SK-N-SH (cell line): ENCODE results near the gene OR2T11. TPM values are rescaled to one million over a fixed set of nuclear protein-coding genes. Genes with fewer than 3 reads are reported as not detected.

ENCODE experiments used
- CTCF ChIA-PET: fragments of 300-600, 350-600 bp; formaldehyde crosslinking; extraction: SDS; loops from one replicate; lab custom pipeline; 2021; lab: Yijun Ruan, JAX
- POLR2A ChIA-PET: fragments of 350-600 bp; sonication (Branson Sonifier 250); formaldehyde crosslinking; extraction: SDS; loops from one replicate; lab custom pipeline; 2020; ENCODE audit warnings: antibody characterized with exemption, inconsistent platforms; lab: Yijun Ruan, JAX
- DNase-seq: peaks from one replicate; pipeline ENCODE4 v3.0.0; 2012
- H2AFZ ChIP-seq: fragments of 200-600 bp; sonication (generic); 2 replicates; pipeline ENCODE4 v1.8.1; 2016; ENCODE audit warnings: antibody characterized with exemption, mild to moderate bottlenecking, low read depth
- H3F3A ChIP-seq: fragments of 200-600 bp; sonication (generic); replicated peaks from 2 replicates; pipeline ENCODE3; 2016; ENCODE audit warnings: antibody characterized with exemption, mild to moderate bottlenecking; ENCODE audit not compliant: insufficient read depth
- H3K27ac ChIP-seq, 2 experiments: fragments of 200-500 bp in 1 of 2; fragments of 200-600 bp in 1 of 2; sonication (Bioruptor generic) in 1 of 2; sonication (generic), shearing (Covaris generic) in 1 of 2; 2 replicates each; pipeline versions ENCODE4 v1.5.1 to v1.6.1; 2014 to 2016; ENCODE audit warnings: low read depth in 2 of 2, inconsistent platforms in 1 of 2, low read length in 1 of 2, mild to moderate bottlenecking in 1 of 2, mixed read lengths in 1 of 2
- H3K27me3 ChIP-seq: fragments of 200-600 bp; sonication (generic), shearing (Covaris generic); 2 replicates; pipeline ENCODE4 v1.6.1; 2016; ENCODE audit warnings: mixed run types; ENCODE audit not compliant: insufficient read depth
- H3K36me3 ChIP-seq, 2 experiments: fragments of 200-500 bp in 1 of 2; fragments of 200-600 bp in 1 of 2; sonication (Bioruptor generic) in 1 of 2; sonication (generic) in 1 of 2; replicated peaks in 1 of 2; 2 replicates each; pipeline versions ENCODE3 to v1.5.1; 2014 to 2016; ENCODE audit warnings: low read length in 1 of 2, mild to moderate bottlenecking in 1 of 2; ENCODE audit not compliant: insufficient read depth in 2 of 2, control insufficient read depth in 1 of 2
- H3K4me1 ChIP-seq, 2 experiments: fragments of 200-500 bp in 1 of 2; fragments of 200-600 bp in 1 of 2; sonication (Bioruptor generic) in 1 of 2; sonication (generic), shearing (Covaris generic) in 1 of 2; 2 replicates each; pipeline versions ENCODE4 v1.5.1 to v1.6.1; 2014 to 2016; ENCODE audit warnings: low read depth in 1 of 2, low read length in 1 of 2, mixed run types in 1 of 2; ENCODE audit not compliant: insufficient read depth in 2 of 2, control insufficient read depth in 1 of 2
- H3K4me2 ChIP-seq: fragments of 200-600 bp; sonication (generic), shearing (Covaris generic); 2 replicates; pipeline ENCODE4 v1.6.1; 2017; ENCODE audit warnings: mixed run types
- H3K4me3 ChIP-seq, 2 experiments: fragments of 200-500 bp in 1 of 2; fragments of 200-600 bp in 1 of 2; sonication (Bioruptor generic) in 1 of 2; sonication (generic), shearing (Covaris generic) in 1 of 2; 2 replicates each; pipeline versions ENCODE4 v1.5.1 to v1.8.1; 2014 to 2016; ENCODE audit warnings: low read depth in 2 of 2, inconsistent platforms in 1 of 2, low read length in 1 of 2, mild to moderate bottlenecking in 1 of 2, mixed read lengths in 1 of 2, moderate library complexity in 1 of 2
- H3K79me2 ChIP-seq: fragments of 200-600 bp; sonication (generic); 2 replicates; pipeline ENCODE4 v1.8.1; 2017; ENCODE audit warnings: mild to moderate bottlenecking; ENCODE audit not compliant: insufficient read depth
- H3K9ac ChIP-seq: fragments of 200-600 bp; sonication (generic); 2 replicates; pipeline ENCODE4 v1.6.1; 2017; ENCODE audit warnings: mixed run types
- H3K9me2 ChIP-seq: fragments of 200-600 bp; sonication (generic); 2 replicates; pipeline ENCODE4 v1.6.1; 2017; ENCODE audit warnings: mixed run types
- H3K9me3 ChIP-seq: fragments of 200-600 bp; sonication (generic); 2 replicates; pipeline ENCODE4 v1.6.1; 2017; ENCODE audit warnings: mixed run types, mild to moderate bottlenecking, moderate library complexity
- H4K20me1 ChIP-seq: fragments of 200-600 bp; sonication (generic); 2 replicates; pipeline ENCODE4 v1.6.1; 2017; ENCODE audit warnings: mild to moderate bottlenecking, mixed run types; ENCODE audit not compliant: insufficient read depth
- CTCF ChIP-seq: fragments of 200-600 bp; sonication (generic); IDR thresholded peaks from 2 replicates; pipeline ENCODE4 v1.6.1; 2017; ENCODE audit warnings: antibody characterized with exemption, mild to moderate bottlenecking, moderate library complexity
- ELF1 ChIP-seq: IDR thresholded peaks from 2 replicates; pipeline ENCODE4 v1.4.0; 2012
- FOSL2 ChIP-seq: IDR thresholded peaks from 2 replicates; pipeline ENCODE4 v1.4.0; 2012; ENCODE audit warnings: low read depth, mild to moderate bottlenecking, moderate library complexity, borderline replicate concordance
- FOXJ3 ChIP-seq: sonication (generic); formaldehyde crosslinking; IDR thresholded peaks from 2 replicates; pipeline ENCODE4 v1.5.1; 2020; ENCODE audit warnings: mild to moderate bottlenecking, missing genetic modification reagents
- FOXM1 ChIP-seq: IDR thresholded peaks from 2 replicates; pipeline ENCODE4 v1.4.0; 2012; ENCODE audit warnings: low read depth, mild to moderate bottlenecking
- GABPA ChIP-seq: IDR thresholded peaks from 2 replicates; pipeline ENCODE4 v1.4.0; 2012; ENCODE audit warnings: low read depth, mild to moderate bottlenecking
- MEF2A ChIP-seq: IDR thresholded peaks from 2 replicates; pipeline ENCODE4 v1.4.0; 2012; ENCODE audit warnings: low read depth, borderline replicate concordance
- MXI1 ChIP-seq: IDR thresholded peaks from 2 replicates; pipeline ENCODE4 v1.6.1; 2012; ENCODE audit warnings: mild to moderate bottlenecking, low read depth, low read length, improper control_type of control experiment
- RCOR1 ChIP-seq: fragments of 150-350 bp; IDR thresholded peaks from 2 replicates; pipeline ENCODE4 v1.6.1; 2017; ENCODE audit warnings: antibody characterized with exemption, low read length
- RFX5 ChIP-seq: IDR thresholded peaks from 2 replicates; pipeline ENCODE4 v1.6.1; 2012; ENCODE audit warnings: mild to moderate bottlenecking, improper control_type of control experiment, low read length
- SIN3A ChIP-seq: IDR thresholded peaks from 2 replicates; pipeline ENCODE4 v1.6.1; 2012; ENCODE audit warnings: low read depth, mild to moderate bottlenecking, low read length, moderate library complexity, borderline replicate concordance
- SMC3 ChIP-seq: IDR thresholded peaks from 2 replicates; pipeline ENCODE4 v1.6.1; 2012; ENCODE audit warnings: low read depth, low read length, improper control_type of control experiment
- USF1 ChIP-seq: IDR thresholded peaks from 2 replicates; pipeline ENCODE4 v1.4.0; 2012; ENCODE audit warnings: low read depth, borderline replicate concordance
- YY1 ChIP-seq: IDR thresholded peaks from 2 replicates; pipeline ENCODE4 v1.4.0; 2012; ENCODE audit warnings: low read depth, mild to moderate bottlenecking
- WGBS: methylation state at CpG from one replicate; pipeline ENCODE4 v1.1.6; 2017; ENCODE audit warnings: low lambda C conversion rate; 5-methylcytosine and 5-hydroxymethylcytosine counted together
- polyA plus RNA-seq, 3 experiments: library from polyadenylated mRNA; depleted of rRNA; stranded (reverse); fragments of >200 nt; gene quantifications; 2 replicates each; pipeline ENCODE4 v1.2.3, GENCODE V29; 2012
- TF ChIP-seq, protein P1 (sequence below): fragments of 150-350 bp; IDR thresholded peaks from 2 replicates; pipeline ENCODE4 v1.6.1; 2017; ENCODE audit warnings: antibody characterized with exemption, low read length, low read depth, borderline replicate concordance

The OR2T11 gene
- polyA plus RNA-seq, 1 of the 3 experiments (the other 2 are of a cell fraction), result not detected

DNA sequence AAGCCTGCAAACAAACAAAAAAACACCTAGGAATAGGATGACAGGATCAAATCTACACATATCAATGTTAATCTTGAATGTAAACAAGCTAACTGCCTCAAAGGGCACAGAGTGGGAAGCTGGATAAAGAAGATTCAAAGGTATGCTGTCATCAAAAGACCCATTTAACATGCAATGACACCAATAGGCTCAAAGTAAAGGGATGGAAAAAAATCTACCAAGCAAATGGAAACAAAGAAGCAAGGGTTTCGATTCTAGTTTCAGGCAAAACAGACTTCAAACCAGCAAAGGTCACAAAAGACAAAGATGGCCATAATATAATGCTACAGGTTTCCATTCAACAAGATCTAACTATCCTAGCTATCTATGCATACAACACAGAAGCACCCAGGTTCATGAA lies 21.1 kb downstream of the OR2T11 start:
- TF ChIP-seq MXI1, result no peak
- TF ChIP-seq CTCF, result no peak
- no peak for TF ChIP-seq RCOR1
- TF ChIP-seq GABPA, result no peak
- no peak for TF ChIP-seq YY1
- TF ChIP-seq FOSL2, result no peak
- TF ChIP-seq RFX5, result no peak
- TF ChIP-seq SIN3A, result no peak
- Histone ChIP-seq H3K4me1 (no peaks in the 10 kb centered on the region), H4K20me1 (no peaks in the 10 kb centered on the region), H3K9ac (no peak overlapping the region), H3K9me2 (no peaks in the 10 kb centered on the region), H3K4me2 (no peak overlapping the region), H3K4me3 (no peak overlapping the region), H3K9me3 (no peaks in the 10 kb centered on the region), H3K27me3 (peaks cover 13% of the 10 kb centered on the region; the same call in 1 of the 2 replicates), H2AFZ (no peak overlapping the region), H3K36me3 (no peaks in the 10 kb centered on the region), H3F3A (no peaks in the 10 kb centered on the region), H3K27ac (no peak overlapping the region), H3K79me2 (no peaks in the 10 kb centered on the region)
- DNase-seq, result no peak
- CTCF ChIA-PET, result interaction anchor here (2.3 to 4.9 kb wide), 2 partner anchors 9 to 193 kb away, joined by 11 to 29 read pairs; no protein-coding TSS in a partner anchor
- POLR2A ChIA-PET, result no interaction called here
- 3% methylated on average over 1 of the region's 1 CpG for WGBS

GRCh38 chr1:248611883-248612414 lies 22.9 kb downstream of the OR2T11 start:
- Histone ChIP-seq H3K9me3 (no peaks in the 10 kb centered on the region), H3K9ac (no peak overlapping the region), H3K27me3 (peaks cover 9% of the 10 kb centered on the region; the same call in 1 of the 2 replicates), H3K4me2 (no peak overlapping the region), H3F3A (no peaks in the 10 kb centered on the region), H3K79me2 (no peaks in the 10 kb centered on the region)
- POLR2A ChIA-PET, result no interaction called here
- DNase-seq, result no peak
- TF ChIP-seq ELF1 (no peak), MEF2A (no peak)
- TF ChIP-seq, all 33 proteins: peak for 0
- CTCF ChIA-PET, result interaction anchor here (1.4 to 4.9 kb wide), 2 partner anchors 10 to 195 kb away, joined by 8 to 29 read pairs; no protein-coding TSS in a partner anchor
- Histone ChIP-seq H3K4me3 (no peak overlapping the region), H4K20me1 (no peaks in the 10 kb centered on the region), H3K9me2 (no peaks in the 10 kb centered on the region), H3K36me3 (no peaks in the 10 kb centered on the region), H3K4me1 (no peaks in the 10 kb centered on the region), H3K27ac (no peak overlapping the region), H2AFZ (no peak overlapping the region)
- WGBS, result 0% methylated on average over 4 of the region's 4 CpGs

GRCh38 chr1:248610301-248610700 lies 24.6 kb downstream of the OR2T11 start:
- Histone ChIP-seq H3K9ac (no peak overlapping the region), H2AFZ (no peak overlapping the region), H4K20me1 (no peaks in the 10 kb centered on the region), H3K27ac (no peak overlapping the region), H3F3A (no peaks in the 10 kb centered on the region), H3K27me3 (peaks cover 9% of the 10 kb centered on the region; the same call in 1 of the 2 replicates), H3K9me2 (no peaks in the 10 kb centered on the region), H3K4me2 (no peak overlapping the region), H3K4me1 (no peaks in the 10 kb centered on the region), H3K36me3 (no peaks in the 10 kb centered on the region), H3K4me3 (no peak overlapping the region), H3K79me2 (no peaks in the 10 kb centered on the region), H3K9me3 (no peaks in the 10 kb centered on the region)
- DNase-seq, result no peak
- CTCF ChIA-PET, result interaction anchor here (0.7 to 1.9 kb wide), 4 partner anchors 9 to 198 kb away, joined by 3 to 7 read pairs (median 6); no protein-coding TSS in a partner anchor
- WGBS, result 2% methylated on average over 3 of the region's 3 CpGs
- POLR2A ChIA-PET, result no interaction called here
- TF ChIP-seq RFX5 (no peak), FOSL2 (no peak), FOXM1 (no peak), SMC3 (no peak), FOXJ3 (CRISPR knock-in tag) (no peak), USF1 (no peak)
- TF ChIP-seq, protein P1, sequence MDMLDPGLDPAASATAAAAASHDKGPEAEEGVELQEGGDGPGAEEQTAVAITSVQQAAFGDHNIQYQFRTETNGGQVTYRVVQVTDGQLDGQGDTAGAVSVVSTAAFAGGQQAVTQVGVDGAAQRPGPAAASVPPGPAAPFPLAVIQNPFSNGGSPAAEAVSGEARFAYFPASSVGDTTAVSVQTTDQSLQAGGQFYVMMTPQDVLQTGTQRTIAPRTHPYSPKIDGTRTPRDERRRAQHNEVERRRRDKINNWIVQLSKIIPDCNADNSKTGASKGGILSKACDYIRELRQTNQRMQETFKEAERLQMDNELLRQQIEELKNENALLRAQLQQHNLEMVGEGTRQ, result no peak
